Right lobe of liver (tissue), 6 donors: ENCODE results near the gene ABCC3. TPM values are rescaled to one million over a fixed set of nuclear protein-coding genes. Genes with fewer than 3 reads are reported as not detected.
"Not testable (repeated sequence)": the region's sequence is repeated elsewhere in the genome, so short reads cannot be mapped to it uniquely, and the experiment has no call there.

ENCODE experiments used
- ATAC-seq, 4 donors: fragments of 200-7000 bp; cut with Tn5 transposase; one replicate each; pipeline ENCODE4 v1.9.1; 2020; ENCODE audit warnings: mild to moderate bottlenecking in 4 of 4, moderate library complexity in 4 of 4
- DNase-seq, 3 donors: peaks; one replicate each; pipeline ENCODE4 v3.0.0-alpha.2; 2020
- H3K27ac ChIP-seq, 3 donors: fragments of 200-600 bp; one replicate each; pipeline ENCODE4 v1.8.0; 2022
- H3K27me3 ChIP-seq, 2 donors: fragments of 200-600 bp; one replicate each; pipeline ENCODE4 v1.8.0; 2022
- H3K36me3 ChIP-seq, 4 donors: fragments of 200-600 bp; sonication (generic) in 1 of 4; one replicate each; pipeline versions ENCODE4 v1.5.1 to v1.8.0; 2017 to 2022; ENCODE audit warnings: control low read depth in 1 of 4
- H3K4me1 ChIP-seq, 4 donors: fragments of 200-600 bp; sonication (generic) in 1 of 4; one replicate each; pipeline versions ENCODE4 v1.5.1 to v1.8.0; 2017 to 2022; ENCODE audit warnings: control low read depth in 1 of 4
- H3K4me3 ChIP-seq, 3 donors: fragments of 200-600 bp; one replicate each; pipeline ENCODE4 v1.8.0; 2022
- H3K9me3 ChIP-seq, 4 donors: fragments of 200-600 bp; sonication (generic) in 1 of 4; one replicate each; pipeline versions ENCODE4 v1.5.1 to v1.8.0; 2017 to 2022; ENCODE audit warnings: control low read depth in 1 of 4
- POLR2A ChIP-seq: fragments of 450-650 bp; IDR thresholded peaks from one replicate; pipeline ENCODE4 v1.6.1; 2017; ENCODE audit warnings: antibody characterized with exemption, mild to moderate bottlenecking
- WGBS: methylation state at CpG from one replicate; pipeline ENCODE4 v1.1.6; 2018; ENCODE audit warnings: low coverage, low lambda C conversion rate; ENCODE audit not compliant: insufficient coverage; ENCODE audit errors: missing lambda C conversion rate; 5-methylcytosine and 5-hydroxymethylcytosine counted together
- intact Hi-C, 2 donors: fragments of 100-400 bp; cut with DNase I; formaldehyde crosslinking; loops; one replicate each; pipeline versions ENCODE4 v1.11.2 to v1.14.1; 2022
- total RNA-seq, 6 experiments: library from RNA; depleted of rRNA in 2 of 6; stranded (reverse); fragments of >200 nt in 2 of 6; fragmentation: NEBNext Ultra II Directional in 3 of 6; extraction: Animal tissue kit (Norgen Biotek cat#: 25700) in 3 of 6; gene quantifications; one replicate each; pipeline versions ENCODE4 v1.1.0 to v1.2.4, GENCODE V29; 2016 to 2023
- TF ChIP-seq, protein P1 (sequence below), 4 donors: fragments of 200-600 bp in 3 of 4; fragments of 450-650 bp in 1 of 4; IDR thresholded peaks; one replicate each; pipeline versions ENCODE4 v1.5.1 to v1.8.0; 2016 to 2022; ENCODE audit warnings: antibody characterized with exemption in 4 of 4, mild to moderate bottlenecking in 2 of 4
- donor health status: DM: no; HTN: yes; CAD: no.
- donor health status: DM: no; HTN: no; CAD: no.
- donor health status: DM: no; HTN: no; CAD: no.
- donor health status: DM: no; HTN: yes; CAD: no.
- donor health status: DM: no; HTN: yes; CAD: no.

Gene ABCC3
- total RNA-seq, 6 experiments from 2014 or later: 146 to 286 (median 178) TPM

DNA sequence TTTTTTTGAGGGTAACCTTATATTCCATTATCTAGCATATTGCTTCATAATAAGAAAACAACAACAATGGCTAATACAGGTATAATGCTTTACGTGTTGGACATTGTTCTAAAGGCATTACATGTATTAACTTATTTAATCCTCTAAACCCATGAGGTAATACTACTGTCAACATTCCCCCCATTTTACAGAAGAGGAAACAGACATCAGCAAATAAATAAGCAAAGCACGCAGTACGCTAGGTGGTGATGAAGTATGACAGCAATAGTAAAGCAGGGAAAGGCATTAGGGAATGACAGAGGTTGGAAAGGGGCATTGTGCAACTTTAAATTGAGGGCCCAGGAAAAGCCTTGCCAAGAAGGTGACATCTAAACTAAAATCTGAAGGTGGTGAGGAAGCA is 68.5 kb downstream of the ABCC3 start:
- TF ChIP-seq, protein P1, sequence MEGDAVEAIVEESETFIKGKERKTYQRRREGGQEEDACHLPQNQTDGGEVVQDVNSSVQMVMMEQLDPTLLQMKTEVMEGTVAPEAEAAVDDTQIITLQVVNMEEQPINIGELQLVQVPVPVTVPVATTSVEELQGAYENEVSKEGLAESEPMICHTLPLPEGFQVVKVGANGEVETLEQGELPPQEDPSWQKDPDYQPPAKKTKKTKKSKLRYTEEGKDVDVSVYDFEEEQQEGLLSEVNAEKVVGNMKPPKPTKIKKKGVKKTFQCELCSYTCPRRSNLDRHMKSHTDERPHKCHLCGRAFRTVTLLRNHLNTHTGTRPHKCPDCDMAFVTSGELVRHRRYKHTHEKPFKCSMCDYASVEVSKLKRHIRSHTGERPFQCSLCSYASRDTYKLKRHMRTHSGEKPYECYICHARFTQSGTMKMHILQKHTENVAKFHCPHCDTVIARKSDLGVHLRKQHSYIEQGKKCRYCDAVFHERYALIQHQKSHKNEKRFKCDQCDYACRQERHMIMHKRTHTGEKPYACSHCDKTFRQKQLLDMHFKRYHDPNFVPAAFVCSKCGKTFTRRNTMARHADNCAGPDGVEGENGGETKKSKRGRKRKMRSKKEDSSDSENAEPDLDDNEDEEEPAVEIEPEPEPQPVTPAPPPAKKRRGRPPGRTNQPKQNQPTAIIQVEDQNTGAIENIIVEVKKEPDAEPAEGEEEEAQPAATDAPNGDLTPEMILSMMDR (IDR thresholded peaks at IDR 0.05): no peak
- TF ChIP-seq POLR2A: no peak
- no peak overlapping the region for H3K27ac ChIP-seq
- H3K9me3 ChIP-seq: no peaks in the 10 kb centered on the region
- no peak overlapping the region for H3K4me3 ChIP-seq
- H3K36me3 ChIP-seq: peaks cover 0 to 30% (median 5%) of the 10 kb centered on the region in 4 donors
- DNase-seq (no peak), ATAC-seq (no peak)
- intact Hi-C loops: no loop called here
- WGBS: 76% methylated on average over 3 of the region's 3 CpGs
- H3K4me1 ChIP-seq: peaks cover 0 to 10% (median 2%) of the 10 kb centered on the region in 4 donors
- H3K27me3 ChIP-seq: no peaks in the 10 kb centered on the region

- Histone ChIP-seq H3K9me3 (no peaks in the 10 kb centered on the region), H3K27me3 (no peaks in the 10 kb centered on the region), H3K4me1 (peaks cover 0 to 23% (median 9%) of the 10 kb centered on the region in 4 donors), H3K4me3 (peak within 1 kb of the TSS; percentile 56 to 78 (median 73)), H3K27ac (peak within 1 kb of the TSS; percentile 94 to 98 (median 96)), H3K36me3 (peaks cover 0 to 7% (median 0%) of the 10 kb centered on the region in 4 donors)
- peak; percentile 81 to 86 (median 85) for ATAC-seq
- peak; percentile 84 to 89 (median 87) for DNase-seq
- 0% methylated on average over 19 of the region's 74 CpGs for WGBS
- TF ChIP-seq, protein P1 (IDR thresholded peaks at IDR 0.05): no peak
- peak; percentile 80 for TF ChIP-seq POLR2A
- intact Hi-C loops: no loop called here
Measured at GRCh38 chr17:50707289-50708049, 72.8 kb downstream of the ABCC3 start, which contains the start of gene ANKRD40. ANKRD40 (minus strand) TSS chr17:50707914; CDS start chr17:50707654, 260 bp downstream.

DNA sequence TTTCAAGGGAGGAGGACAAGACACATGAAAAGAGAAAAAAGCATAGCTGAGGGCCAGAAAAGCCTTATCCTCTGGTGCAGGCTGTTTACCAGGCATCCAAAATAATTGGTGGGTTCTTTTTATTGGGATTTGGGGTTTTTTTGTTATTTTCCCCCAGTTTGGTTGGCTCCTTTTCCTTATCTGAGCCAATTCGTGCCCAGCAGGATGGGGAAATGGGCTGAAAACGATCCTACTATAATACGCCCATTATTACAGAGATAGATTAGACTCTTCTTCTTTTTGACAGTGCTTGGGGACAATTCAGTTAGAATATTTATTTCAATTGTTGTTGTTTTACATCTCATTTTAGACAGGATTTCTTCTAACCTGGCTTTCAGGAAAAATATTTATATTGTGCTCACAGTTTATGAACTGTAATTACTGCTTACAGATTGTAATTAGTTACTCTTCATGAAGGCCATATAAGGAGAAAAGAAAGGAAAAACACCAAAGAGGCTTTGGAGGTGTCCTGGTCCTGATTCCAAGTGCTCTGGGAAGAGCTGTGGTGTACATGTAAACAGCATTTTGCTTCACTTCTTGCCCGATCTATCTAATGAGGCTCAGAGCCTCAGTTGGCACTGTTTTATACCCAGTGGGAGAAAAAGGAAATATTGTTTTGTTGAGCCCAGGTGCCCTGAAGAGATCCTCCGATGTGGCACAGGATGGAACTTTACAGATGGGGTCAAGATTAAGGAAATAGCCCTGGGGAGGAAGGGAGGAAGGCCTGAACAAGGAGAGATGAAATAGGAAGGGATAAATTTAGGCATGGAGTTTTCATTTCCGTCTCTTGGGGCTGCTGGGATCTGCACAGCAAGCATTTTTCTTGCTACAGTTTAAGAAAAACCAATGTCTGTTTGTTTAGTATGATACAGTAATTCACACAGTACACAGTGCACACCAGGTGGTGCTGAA is 73.6 kb downstream of the ABCC3 start:
- peak overlapping the region; percentile 94 to 98 (median 96) for H3K27ac ChIP-seq
- peaks cover 0 to 7% (median 0%) of the 10 kb centered on the region in 4 donors for H3K36me3 ChIP-seq
- DNase-seq (no peak), ATAC-seq (peak; percentile 2 to 24 (median 15))
- intact Hi-C loops: no loop called here
- 12% methylated on average over 6 of the region's 6 CpGs for WGBS
- H3K4me3 ChIP-seq: peak overlapping the region; percentile 56 to 78 (median 73)
- H3K9me3 ChIP-seq: no peaks in the 10 kb centered on the region
- TF ChIP-seq, protein P1 (IDR thresholded peaks at IDR 0.05): no peak
- peak; percentile 61 for TF ChIP-seq POLR2A
- no peaks in the 10 kb centered on the region for H3K27me3 ChIP-seq
- peaks cover 0 to 23% (median 9%) of the 10 kb centered on the region in 4 donors for H3K4me1 ChIP-seq

DNA sequence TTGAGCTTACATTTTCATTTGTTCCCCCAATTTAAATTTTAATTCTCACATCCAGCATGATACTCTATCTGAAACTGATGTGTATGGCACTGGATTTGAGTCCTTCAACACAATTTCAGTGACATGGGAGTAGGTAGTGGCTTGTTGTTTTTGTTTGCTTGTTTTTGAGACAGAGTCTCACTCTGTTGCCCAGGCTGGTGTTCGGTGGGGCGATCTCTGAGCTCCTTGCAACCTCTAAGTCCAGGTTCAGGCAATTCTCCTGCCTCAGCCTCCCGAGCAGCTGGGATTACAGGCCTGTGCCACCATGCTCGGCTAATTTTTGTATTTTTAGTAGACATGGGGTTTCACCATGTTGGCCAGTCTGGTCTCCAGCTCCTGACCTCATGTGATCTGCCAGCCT is 74.4 kb downstream of the ABCC3 start:
- intact Hi-C loops, H3K9me3 ChIP-seq, H3K36me3 ChIP-seq, H3K27me3 ChIP-seq, DNase-seq, H3K4me3 ChIP-seq, ATAC-seq: not testable (repeated sequence)
- Histone ChIP-seq H3K27ac (peak overlapping the region; percentile 94 to 98 (median 96)), H3K4me1 (peaks cover 0 to 23% (median 9%) of the 10 kb centered on the region in 4 donors)
- 51% methylated on average over 2 of the region's 4 CpGs for WGBS
